ENCODE data around the gene PRM3. TPM values are rescaled to one million over a fixed set of nuclear protein-coding genes. Genes with fewer than 3 reads are reported as not detected.

Gene PRM3
- total and polyA plus RNA-seq, 2 of the 8 experiments (the other 6 are each of a cell fraction or from before 2014, with no cell fraction given): not detected

GRCh38 chr16:11229432-11229831 lies 44.0 kb downstream of the PRM3 start:
- no peak overlapping the region for H2BK20ac ChIP-seq (ENCODE audit: low read length)
- no peak overlapping the region for H4K5ac ChIP-seq (ENCODE audit: insufficient read length, low read depth, low read length)
- H4K91ac ChIP-seq (replicated peaks; ENCODE audit: insufficient read length, low read length): no peak overlapping the region
- H3K27ac ChIP-seq (ENCODE audit: low read depth, low read length): no peak overlapping the region
- no peaks in the 10 kb centered on the region for H3K79me2 ChIP-seq (ENCODE audit: control insufficient read depth in 1 of 2, insufficient read depth in 2 of 2, low read length in 2 of 2)
- 88% methylated on average over 5 of the region's 5 CpGs; no CpG with 5 or more reads in 1 of the 2 experiments for WGBS, 2 experiments (ENCODE audit: extremely low coverage in 1 of 2, insufficient coverage in 1 of 2, insufficient read length in 1 of 2, insufficient replicate concordance in 2 of 2, low coverage in 1 of 2, low lambda C conversion rate in 2 of 2, missing lambda C conversion rate in 1 of 2)
- no peak overlapping the region for H3K4me2 ChIP-seq (ENCODE audit: insufficient read depth in 1 of 2, low read depth in 2 of 2, low read length in 2 of 2)
- H3K23ac ChIP-seq (ENCODE audit: insufficient read length): no peak overlapping the region
- H3K36me3 ChIP-seq (ENCODE audit: control insufficient read depth in 2 of 4, insufficient read depth in 4 of 4, low read length in 3 of 4): no peaks in the 10 kb centered on the region
- DNase-seq (ENCODE audit: low read depth in 1 of 2, low spot score in 2 of 2) (no peak), FAIRE-seq (no peak)
- TF ChIP-seq RFX5 (IDR thresholded peaks at IDR 0.05; ENCODE audit: borderline replicate concordance, low read depth, low read length): no peak
- TF ChIP-seq MAX (IDR thresholded peaks at IDR 0.05): no peak
- TF ChIP-seq RAD21 (IDR thresholded peaks at IDR 0.05 in 1 of 2, conservative IDR thresholded peaks at IDR 0.05 in 1 of 2; ENCODE audit: low read depth in 2 of 2, low read length in 2 of 2): no peak
- TF ChIP-seq HDAC6 (IDR thresholded peaks at IDR 0.05; ENCODE audit: low read depth, low read length): no peak
- TF ChIP-seq POLR2AphosphoS5 (IDR thresholded peaks at IDR 0.05; ENCODE audit: low read depth, low read length): no peak
- no peak for TF ChIP-seq SIN3A (conservative IDR thresholded peaks at IDR 0.05 in 1 of 2, IDR thresholded peaks at IDR 0.05 in 1 of 2; ENCODE audit: low read depth in 1 of 2, low read length in 2 of 2)
- no peaks in the 10 kb centered on the region for H4K20me1 ChIP-seq (replicated peaks in 1 of 2; ENCODE audit: control insufficient read depth in 1 of 2, insufficient read depth in 2 of 2, low read length in 2 of 2)
- no peak overlapping the region for H3K18ac ChIP-seq (ENCODE audit: extremely low read depth, low read length)
- no peak overlapping the region for H2BK5ac ChIP-seq (ENCODE audit: low read depth, low read length)
- H3K9ac ChIP-seq (replicated peaks in 1 of 4; ENCODE audit: extremely low read depth in 1 of 4, low read depth in 3 of 4, low read length in 3 of 4): no peak overlapping the region
- ChIA-PET POLR2A (ENCODE audit: partially characterized antibody) (no interaction called here), CTCF (ENCODE audit: partially characterized antibody) (interaction anchor here (0.6 to 1.7 kb wide), 6 partner anchors 9 to 265 kb away, joined by 3 to 7 read pairs (median 3); no protein-coding TSS in a partner anchor)
- H2BK12ac ChIP-seq (ENCODE audit: low read depth, low read length): no peak overlapping the region
- no peak overlapping the region for H2AFZ ChIP-seq (ENCODE audit: low read length)
- no peak overlapping the region for H3K4me3 ChIP-seq (ENCODE audit: extremely low read depth in 1 of 4, insufficient read depth in 2 of 4, low read depth in 3 of 4, low read length in 4 of 4)
- H3K4ac ChIP-seq (replicated peaks; ENCODE audit: insufficient read length, low read depth, low read length): no peak overlapping the region
- no peaks in the 10 kb centered on the region for H3K79me1 ChIP-seq (ENCODE audit: low read depth, low read length)
- no peaks in the 10 kb centered on the region for H3K9me3 ChIP-seq (ENCODE audit: insufficient read depth in 2 of 2, low read depth in 1 of 2, low read length in 1 of 2)
- H3K14ac ChIP-seq (ENCODE audit: insufficient read length): no peak overlapping the region
- no peaks in the 10 kb centered on the region for H3K27me3 ChIP-seq (replicated peaks in 1 of 4; ENCODE audit: control insufficient read depth in 3 of 4, extremely low read depth in 1 of 4, insufficient read depth in 3 of 4, low read length in 3 of 4)
- no peaks in the 10 kb centered on the region for H3K23me2 ChIP-seq (ENCODE audit: low read depth, low read length)
- H2BK15ac ChIP-seq (ENCODE audit: low read length): no peak overlapping the region
- no peak overlapping the region for H3K56ac ChIP-seq (replicated peaks; ENCODE audit: insufficient read length, low read depth, low read length)
- peaks cover 0 to 4% (median 1%) of the 10 kb centered on the region in 4 experiments; a peak in 3 of 7 replicates for H3K4me1 ChIP-seq (replicated peaks in 1 of 4; ENCODE audit: control insufficient read depth in 3 of 4, insufficient read depth in 4 of 4, low read length in 3 of 4)
- H2BK120ac ChIP-seq (replicated peaks; ENCODE audit: low read depth, low read length): no peak overlapping the region
- H2AK5ac ChIP-seq (ENCODE audit: low read depth, low read length): no peak overlapping the region
- no peak overlapping the region for H4K8ac ChIP-seq (ENCODE audit: extremely low read depth, insufficient read depth, low read length)
